HAP-1 (cell line): ENCODE data around the gene MRPL48.

Source experiments
- DNase-seq, 2 experiments: peaks; one replicate each; pipeline ENCODE4 v3.0.0-alpha.2; 2016 to 2020; ENCODE audit warnings: low spot score in 2 of 2
- H3K27me3 ChIP-seq: fragments of 250-450 bp; sonication (Bioruptor Pico); 2 replicates; pipeline ENCODE4 v1.5.1; 2020; ENCODE audit warnings: low read depth, mild to moderate bottlenecking, moderate library complexity
- H3K36me3 ChIP-seq: fragments of 250-450 bp; sonication (Bioruptor Pico); replicated peaks from 2 replicates; pipeline ENCODE4 v1.5.1; 2020; ENCODE audit warnings: mild to moderate bottlenecking
- H3K4me1 ChIP-seq: fragments of 250-450 bp; sonication (Bioruptor Pico); 2 replicates; pipeline ENCODE4 v1.5.1; 2020; ENCODE audit warnings: mild to moderate bottlenecking
- H3K4me3 ChIP-seq: fragments of 250-450 bp; sonication (Bioruptor Pico); 2 replicates; pipeline ENCODE4 v1.5.1; 2020; ENCODE audit warnings: mild to moderate bottlenecking, moderate library complexity
- H3K9me3 ChIP-seq: fragments of 250-450 bp; sonication (Bioruptor Pico); 2 replicates; pipeline ENCODE4 v1.5.1; 2020; ENCODE audit warnings: mild to moderate bottlenecking, moderate library complexity
- in situ Hi-C: fragments of 300-500 bp; cut with MboI; formaldehyde crosslinking; loops from 3 replicates; pipeline ENCODE4 v1.14.3; 2020; ENCODE audit warnings: low sequenced_read_pairs, inconsistent platforms, mixed read lengths

Gene MRPL48

GRCh38 chr11:73912026-73912425 lies 124.4 kb downstream of the MRPL48 start:
- in situ Hi-C loops: no loop called here
- Histone ChIP-seq H3K27me3 (no peaks in the 10 kb centered on the region), H3K4me3 (no peak overlapping the region), H3K4me1 (no peaks in the 10 kb centered on the region), H3K36me3 (peaks cover under 1% of the 10 kb centered on the region), H3K9me3 (no peaks in the 10 kb centered on the region)
- DNase-seq: no peak

- in situ Hi-C loops: no loop called here
- no peaks in the 10 kb centered on the region for H3K27me3 ChIP-seq
- DNase-seq: no peak
- no peaks in the 10 kb centered on the region for H3K9me3 ChIP-seq
- no peaks in the 10 kb centered on the region for H3K4me1 ChIP-seq
- peaks cover 6% of the 10 kb centered on the region for H3K36me3 ChIP-seq
- no peak overlapping the region for H3K4me3 ChIP-seq
These were observed 125.8 kb downstream of the MRPL48 start for GRCh38 chr11:73913472-73913871.

DNA sequence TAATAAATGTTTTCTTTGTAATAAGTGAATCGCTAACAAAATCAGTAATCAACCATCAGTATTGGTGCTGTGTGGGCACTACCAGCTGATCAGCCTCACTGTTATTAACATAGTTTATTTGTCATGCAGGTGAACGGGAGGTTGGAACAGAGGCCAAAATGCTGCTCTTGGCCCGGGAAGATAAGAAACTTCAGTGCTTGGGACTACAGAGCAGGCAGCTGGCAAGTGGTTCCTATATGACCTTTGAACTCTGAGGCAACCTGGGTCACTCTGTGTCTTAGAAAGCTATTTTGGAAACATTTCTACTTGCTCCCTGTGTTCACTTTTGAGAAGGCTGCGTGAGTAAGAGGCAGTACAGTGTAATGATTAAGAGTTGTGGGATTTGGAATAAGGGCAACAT lies 126.6 kb downstream of the MRPL48 start:
- H3K27me3 ChIP-seq: no peaks in the 10 kb centered on the region
- peaks cover 14% of the 10 kb centered on the region for H3K36me3 ChIP-seq
- H3K4me1 ChIP-seq: no peaks in the 10 kb centered on the region
- no peak for DNase-seq
- no peak overlapping the region for H3K4me3 ChIP-seq
- in situ Hi-C loops: no loop called here
- no peaks in the 10 kb centered on the region for H3K9me3 ChIP-seq
